ENCODE results near the gene SLC39A5. TPM values are rescaled to one million over a fixed set of nuclear protein-coding genes. Genes with fewer than 3 reads are reported as not detected.

Gene SLC39A5
- polyA plus RNA-seq, 3 donors = 73.2 to 87.0 (median 81.7) TPM

DNA sequence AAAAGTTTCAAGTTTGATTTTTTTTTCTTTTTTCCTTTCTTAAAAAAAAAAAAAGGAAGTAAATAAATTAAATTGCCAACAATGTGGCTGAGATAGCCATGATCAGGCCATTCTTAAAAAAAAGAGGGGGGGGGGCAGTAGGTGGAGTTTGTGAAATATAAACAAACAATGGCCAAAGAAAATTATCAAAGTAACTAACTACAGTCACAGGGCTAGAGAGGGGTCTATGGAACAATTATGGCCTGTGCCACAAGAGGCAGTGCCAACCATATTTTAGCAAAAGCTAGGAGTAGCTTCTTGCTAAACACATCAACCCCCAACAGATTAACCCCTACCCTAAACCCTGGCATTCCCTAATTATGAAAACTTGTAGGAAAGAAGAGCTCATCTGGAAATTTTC lies 24.4 kb upstream of the SLC39A5 start:
- no peak for DNase-seq

DNA sequence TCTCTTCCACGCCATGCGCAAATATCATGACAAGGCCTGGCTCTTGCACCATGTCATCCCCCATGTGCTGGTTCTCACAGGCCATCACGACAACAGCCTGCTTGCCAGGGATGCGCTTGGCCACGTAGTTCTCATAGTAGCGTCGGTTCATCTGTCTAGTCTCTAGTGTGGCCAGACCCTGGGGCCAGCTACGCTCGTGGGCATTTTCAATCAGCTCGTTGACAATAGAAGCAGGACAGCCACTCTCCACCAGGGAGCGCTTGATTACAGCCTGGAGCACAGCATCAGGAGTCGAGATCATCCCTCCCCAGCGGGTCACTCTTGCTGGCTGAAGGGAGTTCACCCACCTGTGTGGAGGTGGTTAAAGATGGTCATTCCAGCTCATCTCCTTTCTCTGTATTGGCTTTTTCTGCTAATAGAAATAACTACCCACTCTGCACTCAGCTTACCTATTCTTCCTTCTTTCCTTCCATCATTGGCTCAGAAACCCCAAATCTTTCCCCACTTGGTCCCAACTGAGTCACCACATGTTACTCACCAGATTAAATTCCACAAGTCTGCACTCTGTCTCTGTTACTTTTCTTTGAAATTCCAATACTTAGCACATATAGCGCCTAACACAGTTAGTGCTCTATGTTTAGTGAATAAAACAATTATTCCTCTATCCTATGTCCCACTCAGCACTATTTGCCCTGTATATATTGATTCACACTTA lies 23.2 kb upstream of the SLC39A5 start:
- no peak for DNase-seq

DNA sequence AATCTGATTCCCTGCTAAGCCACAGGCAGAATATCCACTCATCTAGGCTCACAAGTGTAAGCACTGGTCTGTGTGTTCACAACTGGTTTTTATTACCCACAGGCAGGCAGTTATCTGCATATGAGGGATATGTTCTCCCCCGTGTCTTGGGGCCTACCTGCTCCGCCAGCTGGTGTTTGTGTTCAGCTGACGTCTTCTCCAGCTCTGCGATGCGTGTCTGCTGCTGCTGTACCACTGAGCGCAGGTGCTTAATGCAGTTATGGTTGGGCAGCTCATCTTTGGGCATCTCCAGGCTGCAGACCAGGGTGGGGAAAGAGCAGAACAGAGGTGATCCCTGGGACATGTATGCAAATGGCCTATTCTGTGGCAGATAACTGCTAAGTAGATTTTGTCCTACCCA lies 21.8 kb upstream of the SLC39A5 start:
- DNase-seq = no peak

DNA sequence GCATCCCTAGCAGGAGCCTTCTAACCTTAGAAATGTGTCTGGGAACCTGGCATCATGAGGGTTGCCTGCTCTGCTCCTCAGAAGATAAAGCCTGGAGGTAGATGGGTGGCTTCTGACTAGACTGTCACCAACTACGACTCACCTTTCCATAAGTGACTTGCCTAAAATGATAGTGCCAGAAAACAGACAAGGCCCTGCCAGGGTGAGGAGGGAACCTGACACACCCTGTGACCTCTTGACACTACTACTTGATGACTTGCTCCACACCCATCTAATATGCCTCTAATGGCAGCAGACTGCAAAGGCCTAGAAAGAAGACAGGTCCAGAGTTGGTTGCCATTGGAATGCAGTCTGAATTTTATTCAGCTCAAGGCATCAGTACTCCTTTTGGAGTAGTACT lies 17.5 kb upstream of the SLC39A5 start:
- DNase-seq = no peak

DNA sequence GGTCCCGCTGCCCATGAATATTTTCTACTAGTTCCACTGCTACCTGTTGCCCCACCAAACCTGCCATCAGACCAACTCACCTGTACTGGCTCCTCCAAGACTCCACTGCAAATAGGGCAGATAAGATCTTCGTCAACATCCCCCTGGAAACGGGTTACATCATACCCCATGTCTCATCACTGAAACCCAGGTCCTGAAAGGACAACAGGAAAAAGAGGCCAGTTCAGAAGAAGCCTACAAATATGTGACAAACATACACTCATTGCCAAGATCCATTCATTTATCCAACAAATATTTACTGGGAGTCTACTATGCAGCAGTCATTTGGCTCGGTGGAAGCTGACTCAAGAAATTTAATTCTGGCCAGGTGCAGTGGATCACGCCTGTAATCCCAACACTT lies 16.0 kb upstream of the SLC39A5 start:
- DNase-seq = no peak

DNA sequence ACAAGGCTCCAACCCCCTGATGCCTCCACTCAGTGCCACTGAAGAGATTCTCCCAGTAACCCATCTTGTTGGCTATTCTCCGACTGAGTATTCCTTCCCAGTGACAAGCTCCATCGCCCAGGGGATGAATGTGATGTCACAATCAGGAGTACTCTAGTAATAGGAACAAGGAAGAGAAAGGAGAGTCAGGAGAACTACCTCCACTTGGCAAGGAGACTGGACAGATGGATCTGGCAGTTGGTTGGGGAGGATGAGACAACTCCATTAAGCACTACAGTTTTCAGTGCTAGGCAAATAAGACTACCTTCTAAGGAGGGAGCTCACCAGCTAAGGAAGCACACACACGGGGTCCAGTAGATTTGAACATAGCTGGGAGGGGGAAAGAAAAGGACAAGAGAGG lies 13.4 kb upstream of the SLC39A5 start:
- DNase-seq = no peak

DNA sequence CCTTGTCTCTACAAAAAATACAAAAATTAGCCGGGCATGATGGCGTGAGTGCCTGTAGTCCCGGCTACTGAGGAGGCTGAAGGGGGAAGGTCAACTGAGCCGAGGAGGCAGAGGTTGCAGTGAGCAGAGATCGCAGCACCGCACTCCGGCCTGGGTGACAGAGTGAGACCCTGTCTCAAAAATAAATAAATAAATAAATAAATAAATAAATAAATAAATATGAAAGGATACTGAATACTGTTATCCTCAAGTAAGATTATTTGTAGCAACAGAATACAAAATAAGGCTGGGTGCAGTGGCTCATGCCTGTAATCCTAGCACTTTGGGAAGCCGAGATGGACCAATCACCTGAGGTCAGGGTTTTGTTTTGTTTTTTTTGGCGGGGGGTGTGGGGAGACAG lies 10.0 kb upstream of the SLC39A5 start:
- no peak for DNase-seq

DNA sequence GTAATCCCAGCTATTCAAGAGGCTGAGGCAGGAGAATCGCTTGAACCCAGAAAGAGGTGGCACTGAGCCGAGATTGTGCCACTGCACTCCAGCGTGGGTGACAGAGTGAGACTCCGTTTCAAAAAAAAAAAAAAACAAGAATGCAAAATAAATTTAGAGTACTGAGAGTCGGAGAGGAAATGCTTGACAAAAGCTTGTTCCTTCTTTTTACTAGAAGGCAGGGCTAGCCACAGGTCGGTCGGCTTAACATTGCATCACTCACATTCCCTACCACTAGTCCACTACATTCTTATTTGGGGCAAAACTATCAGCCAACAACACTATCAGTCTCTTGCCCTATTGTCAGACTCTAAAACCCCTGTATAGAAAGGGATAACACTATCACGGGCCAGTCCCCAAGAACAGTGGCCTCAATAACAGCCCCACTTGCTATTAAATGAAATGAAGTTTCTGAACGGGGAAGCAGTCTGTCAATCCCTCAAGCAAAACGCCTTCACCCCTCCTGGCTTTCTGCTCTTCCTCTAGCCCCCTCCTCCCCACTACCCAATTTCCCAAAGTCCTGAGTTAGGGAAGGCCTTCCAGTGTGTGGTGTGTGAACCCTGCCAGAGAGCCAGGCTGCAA lies 9.1 kb upstream of the SLC39A5 start:
- DNase-seq = no peak

DNA sequence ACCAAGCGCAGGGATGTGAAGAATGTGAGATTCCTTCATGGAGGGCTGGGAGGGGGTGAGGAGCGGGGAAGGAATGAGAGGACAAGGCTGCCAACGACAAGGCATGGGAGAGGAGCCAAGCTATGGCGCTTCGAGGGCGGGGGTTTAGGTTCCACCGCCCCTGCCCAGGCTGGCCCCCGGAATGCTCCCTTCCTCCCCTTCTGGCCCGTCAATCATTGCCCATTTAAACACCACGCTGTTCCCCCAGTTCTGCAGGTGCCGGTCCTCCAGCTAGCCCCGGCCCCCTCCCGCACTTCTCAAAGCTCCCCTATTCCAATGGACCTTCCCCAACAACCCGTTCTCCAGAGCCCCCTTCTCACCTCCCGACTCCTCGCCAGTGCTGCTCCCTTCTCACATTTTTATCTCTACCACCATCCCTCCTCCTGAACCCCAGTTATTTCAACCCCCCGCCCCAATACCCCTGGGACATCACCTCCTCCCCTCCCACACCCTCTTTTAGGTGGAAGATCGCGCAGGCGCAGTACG lies 8.6 kb upstream of the SLC39A5 start:
- peak; percentile 79 for DNase-seq

DNA sequence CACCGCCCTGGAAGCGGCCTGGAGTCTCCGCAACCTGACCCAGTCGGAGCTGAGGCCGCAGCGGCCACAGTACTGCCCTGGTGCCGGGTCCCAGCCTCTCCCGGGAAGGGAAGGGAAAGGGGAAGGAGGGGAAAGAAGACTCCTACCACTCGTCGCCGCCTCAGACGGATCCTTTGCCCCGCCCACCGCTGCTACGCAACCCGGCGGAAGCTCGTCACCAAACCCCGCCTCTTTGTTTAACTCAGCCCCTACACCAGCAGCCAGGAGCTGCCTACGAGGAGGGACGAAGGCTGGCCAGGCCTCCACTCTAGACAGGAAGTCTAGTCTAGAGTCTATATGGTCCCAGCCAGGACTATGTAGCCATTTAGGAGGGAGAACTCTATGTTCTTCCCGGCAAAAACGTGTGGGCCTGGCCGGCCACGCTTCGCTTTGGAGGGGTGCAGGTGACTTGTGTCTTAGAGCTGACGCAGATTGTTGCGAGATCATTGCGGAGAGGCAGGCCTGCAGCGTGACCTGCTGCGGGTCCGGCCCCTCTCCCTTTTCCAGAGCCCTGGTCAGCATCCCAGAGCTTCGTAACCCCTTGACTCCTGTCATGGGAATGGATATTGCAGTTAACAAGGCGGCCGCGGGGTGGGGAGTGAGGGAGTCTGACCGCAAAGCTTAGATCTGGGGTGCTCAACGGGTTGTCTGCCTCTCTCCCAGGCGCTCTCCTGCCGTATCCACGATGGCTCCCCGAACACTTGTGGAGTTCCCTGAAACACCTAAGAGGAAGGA lies 7.9 kb upstream of the SLC39A5 start, which contains the start of gene RNF41:
Gene RNF41, minus strand, starts transcription at position 166 of the 774 bp plus-strand sequence. CDS start 7,875 bp downstream, outside the sequence.
- DNase-seq = peak; percentile 98

DNA sequence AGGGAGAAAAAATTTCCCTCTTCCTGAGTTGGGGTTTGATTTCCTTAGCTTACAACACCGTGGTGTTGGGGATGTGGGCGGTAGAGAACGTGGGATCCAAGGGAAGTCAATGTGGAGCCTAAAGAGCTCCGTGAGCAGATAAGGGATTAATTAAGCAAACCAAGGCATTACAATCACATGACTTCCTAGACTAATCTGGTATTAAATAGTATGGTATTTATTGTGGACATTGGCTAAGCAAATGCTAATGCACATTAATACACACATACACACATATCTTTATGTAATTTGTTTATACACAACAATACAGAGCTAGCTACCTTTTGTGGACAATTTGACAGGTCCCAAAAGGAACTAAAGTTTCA lies 7.3 kb upstream of the SLC39A5 start:
- no peak for DNase-seq

DNA sequence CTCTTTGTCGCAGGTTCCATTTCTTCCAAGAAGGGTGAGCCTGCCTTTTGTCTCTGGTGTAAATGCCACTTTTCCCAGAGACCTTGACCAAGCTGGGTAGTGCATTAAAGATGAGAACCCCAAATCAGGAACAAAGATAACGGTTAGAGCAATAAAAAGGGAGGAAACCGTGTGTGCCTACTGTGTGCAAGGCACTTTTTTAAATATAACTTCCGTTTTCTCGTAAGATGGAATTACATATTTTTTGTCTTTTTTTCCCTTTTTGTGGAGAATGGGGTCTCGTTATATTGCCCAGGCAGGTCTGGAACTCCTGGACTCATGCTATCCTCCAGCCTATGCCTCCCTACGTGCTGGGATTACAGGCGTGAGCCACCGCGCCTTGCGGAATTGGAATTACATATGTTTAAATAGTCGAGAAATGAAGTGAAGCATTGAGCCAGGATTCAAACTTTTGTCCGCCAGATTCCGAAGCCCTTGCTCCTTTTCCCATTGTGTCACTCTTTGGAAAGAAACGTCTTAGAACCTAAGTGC lies 6.2 kb upstream of the SLC39A5 start:
- no peak for DNase-seq

DNA sequence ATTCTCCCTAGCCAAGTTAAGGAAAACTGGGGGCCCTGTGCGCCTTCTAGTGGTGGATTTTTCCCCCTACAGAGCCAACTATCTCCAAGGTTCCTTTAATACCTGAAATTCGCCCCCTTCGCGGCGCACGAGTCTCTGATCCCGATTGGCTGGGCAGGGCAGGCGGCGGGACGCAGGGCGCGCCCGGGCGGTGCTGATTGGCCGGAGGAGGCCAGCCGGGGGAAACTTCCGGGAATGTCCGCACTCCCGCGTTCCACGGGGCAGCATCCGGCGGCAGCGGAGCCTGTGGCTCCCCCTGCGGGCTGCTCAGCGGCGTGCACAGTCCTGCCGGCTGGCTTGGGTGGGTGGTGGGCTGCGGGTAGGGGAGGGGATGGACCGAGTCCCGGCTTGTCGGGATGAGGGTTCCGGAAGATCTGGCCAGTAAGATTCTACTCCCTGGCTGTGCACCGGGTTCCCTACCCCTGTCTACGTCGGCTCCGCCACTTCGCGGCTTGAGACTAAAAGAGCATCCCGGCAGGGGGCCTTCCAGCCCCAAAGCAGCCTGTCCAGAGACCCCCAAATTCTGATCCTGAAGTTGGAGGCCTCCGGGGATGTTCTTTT lies 5.6 kb upstream of the SLC39A5 start, which contains the start of gene NABP2:
Gene NABP2, plus strand, starts transcription at position 241 of the 600 bp plus-strand sequence. CDS start 515 bp downstream, outside the sequence.
- DNase-seq = peak; percentile 99

DNA sequence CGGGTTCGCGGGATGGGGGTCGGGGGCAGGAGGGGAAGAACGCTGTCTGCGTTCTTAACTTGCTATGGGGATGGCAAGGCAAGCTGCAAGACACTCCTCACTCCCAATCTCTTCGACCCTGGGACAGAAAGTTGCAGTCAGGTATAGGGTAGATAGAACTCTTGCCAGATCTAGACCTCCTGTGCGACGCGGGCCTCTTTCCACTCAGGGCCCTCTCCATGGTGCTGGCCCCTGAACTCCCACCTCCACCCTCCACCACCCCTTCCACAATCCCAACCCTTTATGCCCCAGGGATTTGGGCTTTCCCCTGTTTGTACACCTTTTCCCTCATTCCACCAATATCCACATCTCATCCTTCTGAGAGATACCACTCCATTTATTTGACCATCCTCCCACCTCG lies 4.9 kb upstream of the SLC39A5 start:
- DNase-seq = no peak

DNA sequence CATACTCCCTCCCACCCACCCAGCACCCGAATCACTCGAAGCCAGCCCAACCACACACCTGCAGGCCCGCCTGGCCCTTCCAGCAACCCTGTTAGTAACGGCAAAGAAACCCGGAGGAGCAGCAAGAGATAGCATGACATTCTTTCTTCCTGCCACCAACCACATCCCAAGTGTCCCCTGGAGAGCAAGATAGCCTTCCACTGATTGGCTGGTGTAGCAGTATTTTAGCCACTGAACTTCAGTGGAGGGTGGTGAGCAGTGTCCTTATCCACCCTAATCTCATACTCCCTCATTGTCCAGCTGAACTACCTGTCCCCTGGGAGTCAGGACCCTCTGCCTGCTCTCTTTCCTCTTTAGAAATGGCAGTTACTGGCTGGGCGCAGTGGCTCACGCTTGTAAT lies 769 bp upstream of the SLC39A5 start:
- DNase-seq = no peak

DNA sequence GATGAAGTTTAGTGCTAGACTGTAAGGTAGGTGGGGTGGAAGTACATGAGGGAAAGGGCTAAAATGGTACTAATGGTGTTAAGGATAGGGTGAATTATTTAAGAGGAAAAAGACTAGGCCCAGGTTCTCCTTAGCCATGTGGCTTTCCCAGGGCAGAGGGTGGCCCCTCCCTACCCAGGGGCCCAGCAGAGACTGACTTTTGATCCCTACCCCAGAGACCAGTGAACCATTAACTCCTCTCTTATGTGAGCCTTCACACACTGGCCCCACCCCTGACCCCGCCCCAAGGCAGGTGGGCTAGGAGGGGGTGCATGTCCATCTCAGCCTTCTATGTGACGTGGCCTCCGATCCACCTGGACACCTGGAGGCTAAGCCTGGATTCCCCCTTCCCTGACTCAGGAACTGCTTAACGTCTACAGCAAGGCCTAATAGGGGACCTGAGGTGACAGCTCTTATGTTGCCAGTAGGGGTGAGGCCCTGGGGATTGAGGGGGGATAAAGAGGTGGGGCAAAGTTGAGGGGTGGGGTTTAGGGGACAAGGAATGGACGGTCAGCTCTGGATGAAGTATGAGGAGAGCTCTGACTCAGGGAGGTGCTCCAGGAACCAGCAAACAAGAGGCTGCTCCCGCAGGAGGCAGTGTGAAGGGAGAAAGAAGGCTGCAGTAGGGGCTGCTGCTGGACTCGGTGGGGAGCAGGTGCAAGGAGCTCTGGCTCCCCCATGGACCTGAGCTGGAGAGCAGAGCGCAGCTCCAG lies 757 bp downstream of the SLC39A5 start:
- no peak for DNase-seq

DNA sequence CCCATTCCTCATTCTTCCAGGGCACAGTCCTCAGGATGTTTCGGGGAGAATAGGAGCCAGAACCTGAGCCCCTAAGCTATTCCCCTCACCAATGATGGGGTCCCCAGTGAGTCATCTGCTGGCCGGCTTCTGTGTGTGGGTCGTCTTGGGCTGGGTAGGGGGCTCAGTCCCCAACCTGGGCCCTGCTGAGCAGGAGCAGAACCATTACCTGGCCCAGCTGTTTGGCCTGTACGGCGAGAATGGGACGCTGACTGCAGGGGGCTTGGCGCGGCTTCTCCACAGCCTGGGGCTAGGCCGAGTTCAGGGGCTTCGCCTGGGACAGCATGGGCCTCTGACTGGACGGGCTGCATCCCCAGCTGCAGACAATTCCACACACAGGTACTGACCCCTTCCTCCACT lies 1.3 kb downstream of the SLC39A5 start:
- no peak for DNase-seq

DNA sequence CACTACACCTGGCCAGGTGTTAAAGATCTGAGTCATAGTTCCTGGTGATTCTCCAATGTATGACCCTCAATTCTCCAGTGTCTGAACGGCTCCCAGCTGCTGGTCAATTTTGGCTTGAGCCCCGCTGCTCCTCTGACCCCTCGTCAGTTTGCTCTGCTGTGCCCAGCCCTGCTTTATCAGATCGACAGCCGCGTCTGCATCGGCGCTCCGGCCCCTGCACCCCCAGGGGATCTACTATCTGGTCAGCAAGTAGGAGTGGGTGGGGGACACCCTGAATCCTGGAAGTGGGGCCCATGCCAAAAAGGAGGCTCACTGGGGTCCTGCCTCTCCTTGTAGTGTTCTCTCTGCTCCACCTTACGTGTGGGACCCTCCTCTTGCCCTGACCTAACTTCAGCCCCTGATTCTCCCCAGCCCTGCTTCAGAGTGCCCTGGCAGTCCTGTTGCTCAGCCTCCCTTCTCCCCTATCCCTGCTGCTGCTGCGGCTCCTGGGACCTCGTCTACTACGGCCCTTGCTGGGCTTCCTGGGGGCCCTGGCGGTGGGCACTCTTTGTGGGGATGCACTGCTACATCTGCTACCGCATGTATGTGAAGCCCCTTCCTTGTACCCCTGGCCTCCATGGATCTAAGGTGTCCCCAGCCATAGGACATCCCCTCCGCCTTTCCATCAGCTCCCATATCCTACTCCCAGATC lies 5.0 kb downstream of the SLC39A5 start:
- no peak for DNase-seq

DNA sequence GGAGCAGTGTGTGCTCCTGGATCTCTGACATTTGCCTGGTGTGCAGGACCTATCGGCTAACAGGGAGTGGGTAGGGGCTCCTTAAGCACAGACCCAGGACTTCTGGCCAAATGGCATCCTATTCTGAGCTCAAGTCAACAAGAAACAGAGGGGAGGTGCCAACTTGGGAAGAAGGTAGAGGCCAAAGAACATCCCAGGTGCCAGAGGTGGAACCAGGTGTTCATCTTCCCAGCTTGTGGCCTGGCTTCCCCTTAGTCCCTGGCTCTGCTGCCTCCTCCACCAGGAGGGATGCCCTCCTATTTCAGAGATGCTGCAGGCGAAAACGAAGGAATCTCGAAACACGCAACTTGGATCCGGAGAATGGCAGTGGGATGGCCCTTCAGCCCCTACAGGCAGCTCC lies 6.2 kb downstream of the SLC39A5 start:
- no peak for DNase-seq

DNA sequence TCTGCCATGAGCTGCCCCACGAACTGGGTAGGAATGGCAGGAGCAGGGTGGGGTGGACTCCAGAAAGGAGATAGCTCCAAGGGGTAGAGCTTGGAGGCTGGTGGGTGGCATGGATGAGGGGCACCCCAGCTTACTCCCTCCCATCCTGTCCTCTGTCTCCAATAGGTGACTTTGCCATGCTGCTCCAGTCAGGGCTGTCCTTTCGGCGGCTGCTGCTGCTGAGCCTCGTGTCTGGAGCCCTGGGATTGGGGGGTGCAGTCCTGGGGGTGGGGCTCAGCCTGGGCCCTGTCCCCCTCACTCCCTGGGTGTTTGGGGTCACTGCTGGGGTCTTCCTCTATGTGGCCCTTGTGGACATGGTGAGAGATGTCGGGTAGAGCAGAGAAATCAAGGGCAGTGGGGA lies 7.1 kb downstream of the SLC39A5 start:
- DNase-seq = no peak

DNA sequence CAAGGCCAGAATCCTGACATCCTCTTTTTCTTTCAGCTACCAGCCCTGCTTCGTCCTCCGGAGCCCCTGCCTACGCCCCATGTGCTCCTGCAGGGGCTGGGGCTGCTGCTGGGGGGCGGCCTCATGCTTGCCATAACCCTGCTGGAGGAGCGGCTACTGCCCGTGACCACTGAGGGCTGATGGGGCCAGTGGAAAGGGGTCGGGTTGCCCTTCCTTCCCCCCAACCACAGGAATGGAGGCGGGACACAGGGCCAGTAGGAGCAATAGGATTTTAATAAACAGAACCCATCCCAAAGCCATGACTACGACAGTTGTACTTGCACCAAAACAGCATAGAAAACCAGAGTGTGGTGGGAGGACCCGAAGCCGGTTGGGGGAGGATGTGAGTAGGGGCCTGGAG lies 7.7 kb downstream of the SLC39A5 start:
- no peak for DNase-seq

Data from renal pelvis (tissue), 4 donors.